Measurements from ENCODE around the gene TUT7. TPM values are rescaled to one million over a fixed set of nuclear protein-coding genes. Genes with fewer than 3 reads are reported as not detected.

The TUT7 gene
- total and polyA plus RNA-seq, 12 donors = 12.7 to 51.7 (median 28.7) TPM

- no peak for DNase-seq
- 65 to 82% (median 73%) methylated on average over 7 of the region's 7 CpGs for WGBS, 4 donors
- H3K9me3 ChIP-seq (replicated peaks in 1 of 3) = no peaks in the 10 kb centered on the region
- no peaks in the 10 kb centered on the region for H3K4me1 ChIP-seq (replicated peaks in 1 of 2)
- no peaks in the 10 kb centered on the region for H3K27me3 ChIP-seq
- intact Hi-C loops (cut with DNase I) = no loop called here
- H3K36me3 ChIP-seq (replicated peaks in 1 of 2) = no peaks in the 10 kb centered on the region
- H3K4me3 ChIP-seq = no peak overlapping the region
- no peak overlapping the region for H3K27ac ChIP-seq
- no peak for TF ChIP-seq POLR2A (IDR thresholded peaks at IDR 0.05)
- TF ChIP-seq, protein P1, sequence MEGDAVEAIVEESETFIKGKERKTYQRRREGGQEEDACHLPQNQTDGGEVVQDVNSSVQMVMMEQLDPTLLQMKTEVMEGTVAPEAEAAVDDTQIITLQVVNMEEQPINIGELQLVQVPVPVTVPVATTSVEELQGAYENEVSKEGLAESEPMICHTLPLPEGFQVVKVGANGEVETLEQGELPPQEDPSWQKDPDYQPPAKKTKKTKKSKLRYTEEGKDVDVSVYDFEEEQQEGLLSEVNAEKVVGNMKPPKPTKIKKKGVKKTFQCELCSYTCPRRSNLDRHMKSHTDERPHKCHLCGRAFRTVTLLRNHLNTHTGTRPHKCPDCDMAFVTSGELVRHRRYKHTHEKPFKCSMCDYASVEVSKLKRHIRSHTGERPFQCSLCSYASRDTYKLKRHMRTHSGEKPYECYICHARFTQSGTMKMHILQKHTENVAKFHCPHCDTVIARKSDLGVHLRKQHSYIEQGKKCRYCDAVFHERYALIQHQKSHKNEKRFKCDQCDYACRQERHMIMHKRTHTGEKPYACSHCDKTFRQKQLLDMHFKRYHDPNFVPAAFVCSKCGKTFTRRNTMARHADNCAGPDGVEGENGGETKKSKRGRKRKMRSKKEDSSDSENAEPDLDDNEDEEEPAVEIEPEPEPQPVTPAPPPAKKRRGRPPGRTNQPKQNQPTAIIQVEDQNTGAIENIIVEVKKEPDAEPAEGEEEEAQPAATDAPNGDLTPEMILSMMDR (IDR thresholded peaks at IDR 0.05) = no peak
These were observed 113.0 kb downstream of the TUT7 start for GRCh38 chr9:86241216-86241615.

GRCh38 chr9:86238861-86239770, 115.1 kb downstream of the TUT7 start:
- peak in 1 of 7 donors; percentile 11 for DNase-seq
- intact Hi-C loops (cut with DNase I) = loop anchor here in 1 of 2 donors (5.0 kb wide), 1 partner anchor 417 kb away; no protein-coding TSS in a partner anchor
- no peak overlapping the region for H3K4me3 ChIP-seq
- H3K9me3 ChIP-seq (replicated peaks in 1 of 3) = no peaks in the 10 kb centered on the region
- TF ChIP-seq POLR2A (IDR thresholded peaks at IDR 0.05) = no peak
- TF ChIP-seq, protein P1 (IDR thresholded peaks at IDR 0.05) = peak in 5 of 6 experiments; percentile 13 to 53 (median 48)
- H3K27ac ChIP-seq = no peak overlapping the region
- no peaks in the 10 kb centered on the region for H3K36me3 ChIP-seq (replicated peaks in 1 of 2)
- 53 to 61% (median 55%) methylated on average over 10 of the region's 10 CpGs for WGBS, 4 donors
- H3K27me3 ChIP-seq = no peaks in the 10 kb centered on the region
- H3K4me1 ChIP-seq (replicated peaks in 1 of 2) = no peaks in the 10 kb centered on the region

Small RNA genes lying within 50 kb of the gene (small RNA-seq; reads per million reads assigned to genes)
- gene RN7SKP264 = 0 reads per million in 2 donors

Other genes starting within 250 kb of the TUT7 start
- gene C9orf153, start 94.8 kb downstream of the TUT7 start, total RNA-seq = under 1 TPM in 5 of 9 donors, not detected in 4; 0.14 to 0.94 (median 0.65) TPM
- gene C9orf153, start 94.8 kb downstream of the TUT7 start, polyA plus RNA-seq = under 1 TPM in 2 of 3 donors, not detected in 1; 0.31 to 0.37 TPM
- gene ISCA1, start 71.9 kb downstream of the TUT7 start, total RNA-seq = 10 to 100 TPM; 42.8 to 82.0 (median 52.9) TPM
- 100 to 1,000 TPM in 1 of 3 donors, 10 to 100 TPM in 2; 16.3 to 128 (median 27.4) TPM for gene ISCA1, start 71.9 kb downstream of the TUT7 start, polyA plus RNA-seq

All from adrenal gland (tissue), 12 donors.